Panc1 (cell line): ENCODE measurements around the gene TTC29. TPM values are rescaled to one million over a fixed set of nuclear protein-coding genes. Genes with fewer than 3 reads are reported as not detected.

ENCODE experiments used
- ATAC-seq: fragments of 200-7000 bp; cut with Tn5 transposase; 2 replicates; pipeline ENCODE4 v1.9.1; 2020; ENCODE audit warnings: mild to moderate bottlenecking, moderate library complexity
- BruUV-seq: library from RNA; stranded (reverse); fragments of 400-500 nt; replicated peaks from 2 replicates; lab custom pipeline; 2021; lab: Mats Ljungman, UMichigan
- CTCF ChIA-PET: fragments of 300-600 bp; sonication (Branson Sonifier 250); formaldehyde crosslinking; loops from one replicate; lab custom pipeline; 2022; ENCODE audit warnings: antibody characterized with exemption; lab: Charles Lee
- POLR2A ChIA-PET: fragments of 300-600 bp; sonication (Branson Sonifier 250); formaldehyde crosslinking; loops from one replicate; lab custom pipeline; 2022; ENCODE audit warnings: antibody characterized with exemption; lab: Charles Lee
- DNase-seq: peaks from one replicate; pipeline ENCODE4 v3.0.0-alpha.2; 2010; ENCODE audit warnings: low read depth, low spot score
- H3K27ac ChIP-seq: 2 replicates; pipeline ENCODE4 v1.5.1; 2011; ENCODE audit warnings: mild to moderate bottlenecking, low read length, inconsistent platforms
- H3K27me3 ChIP-seq: fragments of 200-500 bp; sonication (Bioruptor generic); 2 replicates; pipeline ENCODE4 v1.6.0; 2014; ENCODE audit warnings: low read length, inconsistent platforms; ENCODE audit not compliant: control insufficient read depth, insufficient read depth
- H3K36me3 ChIP-seq: fragments of 200-500 bp; sonication (Bioruptor generic); 2 replicates; pipeline ENCODE4 v1.5.1; 2014; ENCODE audit warnings: inconsistent platforms, mild to moderate bottlenecking, low read length, moderate library complexity; ENCODE audit not compliant: control insufficient read depth, insufficient read depth
- H3K4me1 ChIP-seq: 2 replicates; pipeline ENCODE4 v1.5.1; 2011; ENCODE audit warnings: inconsistent platforms, mild to moderate bottlenecking, low read length, moderate library complexity; ENCODE audit not compliant: control insufficient read depth, insufficient read depth
- H3K4me3 ChIP-seq, 2 experiments: 2 replicates each; pipeline ENCODE4 v1.5.1; 2011 to 2012; ENCODE audit warnings: low read depth in 2 of 2, low read length in 2 of 2, mild to moderate bottlenecking in 2 of 2, inconsistent platforms in 1 of 2, moderate library complexity in 1 of 2
- H3K9me3 ChIP-seq: fragments of 200-500 bp; sonication (Bioruptor generic); 2 replicates; pipeline ENCODE4 v1.5.1; 2014; ENCODE audit warnings: low read depth, mild to moderate bottlenecking, inconsistent platforms, low read length, moderate library complexity; ENCODE audit not compliant: control insufficient read depth, insufficient read depth
- CTCF ChIP-seq: fragments of 450-650 bp; IDR thresholded peaks from 2 replicates; pipeline ENCODE4 v1.5.1; 2017; ENCODE audit warnings: mild to moderate bottlenecking
- POLR2AphosphoS5 ChIP-seq: IDR thresholded peaks from 2 replicates; pipeline ENCODE4 v1.6.1; 2012; ENCODE audit warnings: mild to moderate bottlenecking, low read depth, low read length, moderate library complexity
- REST ChIP-seq, 2 experiments: IDR thresholded peaks; 2 replicates each; pipeline ENCODE4 v1.6.1; 2011 to 2012; ENCODE audit warnings: low read depth in 2 of 2, control low read depth in 1 of 2, low read length in 1 of 2, mild to moderate bottlenecking in 1 of 2, moderate library complexity in 1 of 2; ENCODE audit not compliant: insufficient read depth in 1 of 2
- SIN3A ChIP-seq: IDR thresholded peaks from 2 replicates; pipeline ENCODE4 v1.6.1; 2012; ENCODE audit warnings: low read depth, mild to moderate bottlenecking, low read length, moderate library complexity, borderline replicate concordance; ENCODE audit not compliant: insufficient read depth
- TCF7L2 ChIP-seq: IDR thresholded peaks from 2 replicates; pipeline ENCODE4 v1.6.1; 2011; ENCODE audit warnings: mild to moderate bottlenecking, low read depth, low read length, inconsistent platforms
- in situ Hi-C: cut with HindIII; loops from 2 replicates; pipeline ENCODE4 v1.10.0; 2016; ENCODE audit warnings: low sequenced_read_pairs, low pct_unique_long_range_greater_than_20kb
- intact Hi-C: fragments of 100-400 bp; cut with micrococcal nuclease; formaldehyde crosslinking; loops from one replicate; pipeline ENCODE4 v1.10.0; 2022; ENCODE audit not compliant: unreplicated experiment
- total RNA-seq: library from RNA; stranded (reverse); gene quantifications from one replicate; pipeline ENCODE4 v1.2.1, GENCODE V29; 2021; ENCODE audit not compliant: unreplicated experiment

The TTC29 gene
- total RNA-seq, 1 experiment from 2014 or later, result not detected

GRCh38 chr4:146978641-146979040 is 33.0 kb upstream of the TTC29 start:
- POLR2A ChIA-PET, result no interaction called here
- Histone ChIP-seq H3K27me3 (no peaks in the 10 kb centered on the region), H3K27ac (no peak overlapping the region), H3K4me3 (no peak overlapping the region), H3K9me3 (no peaks in the 10 kb centered on the region), H3K4me1 (no peaks in the 10 kb centered on the region), H3K36me3 (no peaks in the 10 kb centered on the region)
- in situ Hi-C loops (no loop called here), intact Hi-C loops (no loop called here)
- TF ChIP-seq CTCF (no peak), POLR2AphosphoS5 (no peak), SIN3A (no peak), REST (IDR thresholded peaks at IDR 0.05; ENCODE audit: insufficient read depth in 1 of 2, low read depth in 2 of 2, low read length in 1 of 2) (no peak), TCF7L2 (no peak)
- DNase-seq, result no peak
- CTCF ChIA-PET, result no interaction called here
- BruUV-seq, result no TSS peak
- no peak for ATAC-seq

- Histone ChIP-seq H3K36me3 (no peaks in the 10 kb centered on the region), H3K4me3 (no peak overlapping the region), H3K9me3 (no peaks in the 10 kb centered on the region), H3K27me3 (no peaks in the 10 kb centered on the region), H3K27ac (no peak overlapping the region), H3K4me1 (no peaks in the 10 kb centered on the region)
- ATAC-seq (no peak), DNase-seq (no peak)
- intact Hi-C loops (no loop called here), in situ Hi-C loops (no loop called here)
- no TSS peak for BruUV-seq
- TF ChIP-seq REST (IDR thresholded peaks at IDR 0.05; ENCODE audit: insufficient read depth in 1 of 2, low read depth in 2 of 2, low read length in 1 of 2) (no peak), POLR2AphosphoS5 (no peak), CTCF (no peak), TCF7L2 (no peak), SIN3A (no peak)
- POLR2A ChIA-PET, result no interaction called here
- CTCF ChIA-PET, result no interaction called here
Observed at GRCh38 chr4:146976145-146976544, 30.5 kb upstream of the TTC29 start.
